GM21515 (cell line): ENCODE measurements around the gene PLCB4.

Experiments used
- ATAC-seq: cut with Tn5 transposase; IDR thresholded peaks from one replicate; pipeline ENCODE4 v1.9.1; 2021; ENCODE audit not compliant: unreplicated experiment

The PLCB4 gene

GRCh38 chr20:9390441-9390840, 321.6 kb downstream of the PLCB4 start:
- ATAC-seq: no peak

- peak; percentile 52 for ATAC-seq
These were observed 324.3 kb downstream of the PLCB4 start for GRCh38 chr20:9392892-9393857.

DNA sequence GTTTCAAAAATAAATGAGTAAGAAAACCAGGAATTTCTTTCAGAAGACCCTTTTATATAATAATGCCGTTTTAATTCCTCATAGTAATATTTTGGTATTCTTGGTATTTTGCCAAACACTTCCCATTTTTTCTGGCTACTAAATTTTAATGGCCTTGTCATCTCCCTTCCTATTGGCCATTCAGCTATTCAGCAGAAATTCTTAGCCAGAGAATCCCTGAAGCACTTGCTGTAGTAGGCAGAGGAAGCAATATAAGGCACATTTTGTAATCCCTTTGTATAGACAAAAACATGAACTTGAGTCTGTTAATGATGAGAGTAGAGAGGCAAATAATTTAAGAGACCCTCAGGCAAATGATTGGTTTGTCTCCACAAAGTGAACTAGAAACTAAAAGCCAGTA, 327.1 kb downstream of the PLCB4 start:
- ATAC-seq: no peak

- ATAC-seq: peak; percentile 94
These were observed 329.0 kb downstream of the PLCB4 start for GRCh38 chr20:9397928-9398327.

- ATAC-seq: no peak
These were observed 330.0 kb downstream of the PLCB4 start for GRCh38 chr20:9398882-9399281.

DNA sequence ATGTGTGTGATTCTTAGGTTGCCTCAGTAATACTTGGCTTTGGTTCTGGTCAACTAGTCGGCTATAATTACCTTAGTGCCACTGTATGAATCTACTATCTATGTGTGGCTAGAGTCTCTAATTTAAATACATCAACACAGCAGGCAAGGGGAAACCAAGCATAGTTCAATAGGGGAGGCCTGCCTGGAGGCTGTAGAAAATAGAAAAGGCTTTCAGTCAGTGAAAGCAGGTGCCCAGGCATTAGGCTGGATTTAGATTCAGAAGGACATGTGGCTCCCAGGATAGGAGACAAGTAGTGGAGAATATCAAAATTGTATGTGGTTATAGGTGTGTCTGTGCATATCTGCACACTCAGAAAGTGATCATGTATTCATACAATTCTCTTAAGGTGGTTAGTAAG, 330.4 kb downstream of the PLCB4 start:
- no peak for ATAC-seq

DNA sequence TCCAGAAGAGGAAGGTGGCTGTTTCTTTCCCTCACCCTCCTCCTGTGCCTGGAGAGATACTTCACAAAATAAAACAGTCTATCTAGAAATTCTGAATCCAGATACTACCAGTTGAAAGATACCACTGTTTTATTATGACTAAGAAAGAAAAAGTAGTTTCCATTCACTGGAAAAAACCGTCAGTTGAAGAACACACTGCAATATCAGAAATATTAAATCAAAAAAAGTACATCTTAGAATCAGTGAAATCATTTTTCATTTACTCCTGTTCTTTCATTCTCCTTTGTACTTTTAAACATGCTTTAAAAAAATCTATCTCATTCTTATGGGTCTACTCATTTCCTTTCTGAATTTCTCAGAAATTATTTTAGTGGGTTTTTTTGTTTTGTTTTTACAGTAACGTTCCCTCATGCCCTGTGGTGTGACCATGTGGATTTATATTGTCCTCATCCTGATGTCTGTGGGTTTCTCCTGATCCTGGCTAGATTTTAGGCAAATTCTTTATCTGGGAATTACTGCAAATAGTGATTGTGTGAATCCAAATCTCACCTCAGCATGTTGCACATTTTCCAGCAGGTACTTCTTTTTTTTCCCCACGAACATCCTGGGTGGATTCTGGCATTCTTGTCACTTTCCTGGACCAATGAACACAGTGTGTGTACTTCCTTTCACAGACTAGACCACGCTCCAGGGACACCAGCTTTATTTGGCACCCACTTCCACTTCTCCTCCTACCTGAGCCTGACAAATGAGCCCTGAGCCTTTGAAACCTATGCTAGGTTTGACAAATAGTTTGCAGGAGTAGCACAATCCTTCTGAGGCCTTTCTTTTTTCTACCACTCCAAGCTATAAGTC, 331.5 kb downstream of the PLCB4 start:
- ATAC-seq: no peak

- no peak for ATAC-seq
These were observed 332.5 kb downstream of the PLCB4 start for GRCh38 chr20:9401371-9401770.

DNA sequence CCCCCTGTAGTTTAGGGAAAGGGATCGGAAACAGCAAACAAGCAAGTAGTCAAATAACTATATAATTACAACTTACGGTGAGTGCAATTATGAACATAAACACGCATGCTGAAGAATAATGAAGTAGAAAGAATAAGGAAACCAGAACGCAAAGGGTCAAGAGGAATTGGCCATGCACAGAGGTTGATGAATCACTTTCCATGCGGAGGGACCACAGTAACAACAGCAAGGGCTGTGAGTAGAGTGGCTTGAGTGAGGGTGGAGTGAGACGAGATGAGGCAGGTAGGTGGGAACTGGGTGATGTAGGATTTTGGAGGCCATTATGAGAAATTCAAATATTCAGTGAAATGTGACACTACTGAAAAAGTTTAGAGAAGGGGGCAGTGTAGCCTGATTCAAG, 333.3 kb downstream of the PLCB4 start:
- no peak for ATAC-seq

DNA sequence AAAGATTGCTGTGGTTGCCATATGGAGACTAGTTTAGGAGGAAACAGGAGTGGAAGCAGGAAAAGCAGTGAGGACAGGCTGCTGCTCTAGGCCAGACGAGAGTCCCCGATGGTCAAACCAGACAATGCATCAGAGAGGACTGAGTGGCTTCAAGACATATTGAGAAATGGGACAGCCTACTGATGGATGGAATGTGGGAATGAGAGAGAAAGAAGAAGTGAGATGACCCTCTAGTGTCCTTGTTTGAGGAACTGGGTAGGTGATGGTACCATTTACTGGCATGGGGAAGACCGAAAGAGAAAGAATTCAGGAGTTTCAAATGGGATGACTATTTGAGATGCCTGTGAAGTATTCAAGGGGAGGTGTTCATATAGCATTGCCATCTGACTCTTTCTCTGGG, 333.7 kb downstream of the PLCB4 start:
- ATAC-seq: no peak

DNA sequence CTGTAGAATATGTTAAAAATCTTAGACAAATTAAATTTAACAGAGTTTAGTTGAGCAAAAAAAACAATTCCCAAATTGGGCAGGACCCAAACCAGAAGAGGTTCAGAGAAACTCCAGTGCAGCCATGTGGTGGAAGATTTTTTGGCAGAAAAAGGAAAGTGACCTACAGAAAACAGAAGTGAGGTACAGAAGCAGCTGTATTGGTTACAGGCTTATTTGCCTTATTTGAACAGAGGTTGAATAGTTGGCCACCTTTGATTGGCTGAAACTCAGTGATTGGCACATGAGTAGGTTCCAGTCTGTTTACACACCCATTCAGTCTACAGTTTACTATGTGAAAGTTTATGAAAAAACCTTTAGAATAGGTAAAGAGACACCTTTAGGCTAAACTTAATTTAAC, 334.6 kb downstream of the PLCB4 start:
- ATAC-seq: no peak

GRCh38 chr20:9407805-9408421, 339.0 kb downstream of the PLCB4 start:
- ATAC-seq: peak; percentile 51

GRCh38 chr20:9408422-9409300, 339.8 kb downstream of the PLCB4 start:
- no peak for ATAC-seq

DNA sequence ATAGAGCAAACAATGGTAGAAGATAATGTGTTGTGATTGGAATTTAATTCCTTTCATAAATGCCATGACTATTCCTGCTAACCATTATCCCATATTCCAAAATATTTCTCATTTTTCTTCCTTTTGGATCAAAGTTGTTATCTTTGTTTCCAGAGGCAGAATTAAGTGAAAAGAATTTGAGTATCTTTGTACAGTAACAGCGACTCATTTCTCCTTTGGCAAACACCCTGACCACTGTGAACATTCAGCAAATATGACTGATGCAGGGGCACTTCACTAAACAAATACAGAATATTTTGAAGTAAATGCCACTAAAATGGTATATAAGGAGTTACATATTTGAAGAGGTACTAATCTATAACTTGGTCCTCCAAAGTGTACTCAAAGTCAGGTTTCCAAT, 340.5 kb downstream of the PLCB4 start:
- ATAC-seq: no peak

DNA sequence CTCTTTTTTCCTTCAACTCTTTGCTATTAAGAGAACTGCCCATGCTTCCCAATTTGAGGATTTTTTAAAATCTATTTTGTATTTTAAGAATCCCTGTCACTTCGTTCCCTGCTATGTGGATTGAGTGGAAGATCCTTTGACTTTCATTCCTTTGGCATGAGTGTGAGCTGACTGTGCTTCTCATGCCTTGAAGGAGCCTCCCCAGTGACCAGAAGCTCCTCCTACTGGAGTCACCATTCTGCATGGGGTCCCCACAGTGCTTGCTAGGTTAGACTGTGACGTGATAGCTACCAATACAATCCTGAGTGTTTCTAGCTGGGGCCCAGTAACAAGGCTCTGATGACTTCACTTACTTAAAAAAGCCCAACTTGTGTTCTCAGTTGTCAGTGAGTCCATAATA, 341.1 kb downstream of the PLCB4 start:
- no peak for ATAC-seq

GRCh38 chr20:9411833-9412232, 342.9 kb downstream of the PLCB4 start:
- no peak for ATAC-seq

DNA sequence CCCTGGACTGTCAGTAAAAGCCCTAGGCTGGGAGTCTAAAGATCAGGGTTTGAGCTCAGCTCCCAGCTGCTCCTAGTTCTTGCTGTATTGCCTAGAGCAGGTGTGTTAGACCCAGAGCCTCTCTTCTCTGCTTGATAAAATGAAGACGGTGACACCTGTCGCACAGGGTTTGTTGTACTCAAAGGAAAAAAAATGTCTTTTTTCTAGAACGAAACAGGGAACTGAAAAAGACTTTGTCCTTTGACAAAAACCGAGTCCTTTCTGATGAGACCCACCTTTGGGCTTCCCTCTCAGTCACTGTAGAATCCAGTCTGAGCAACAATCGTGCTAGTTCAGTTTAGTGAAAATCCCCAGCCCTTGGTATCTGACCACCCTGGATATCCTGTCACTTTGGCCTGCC, 343.4 kb downstream of the PLCB4 start:
- peak; percentile 76 for ATAC-seq

- no peak for ATAC-seq
These were observed 344.1 kb downstream of the PLCB4 start for GRCh38 chr20:9413001-9413400.

GRCh38 chr20:9415426-9415825, 346.5 kb downstream of the PLCB4 start:
- ATAC-seq: no peak

DNA sequence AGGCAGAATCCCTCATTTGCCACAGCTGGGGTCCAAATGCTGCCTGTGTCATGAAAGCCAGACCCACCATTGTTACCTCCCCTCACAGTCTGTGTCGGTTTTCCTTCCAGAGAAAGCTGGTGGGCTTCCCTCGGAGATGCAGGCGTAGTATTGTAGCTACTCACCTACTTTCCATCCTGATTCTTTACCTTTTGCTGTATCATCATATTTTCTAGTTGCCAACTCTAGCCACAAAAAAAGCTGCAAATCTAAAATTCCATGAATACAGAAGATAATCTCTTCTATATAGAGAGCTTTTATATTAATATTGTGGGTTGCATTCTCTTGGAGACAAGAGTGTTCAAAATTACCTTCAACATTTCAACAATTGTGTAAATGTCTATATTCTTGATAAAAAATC, 347.5 kb downstream of the PLCB4 start:
- ATAC-seq: no peak

DNA sequence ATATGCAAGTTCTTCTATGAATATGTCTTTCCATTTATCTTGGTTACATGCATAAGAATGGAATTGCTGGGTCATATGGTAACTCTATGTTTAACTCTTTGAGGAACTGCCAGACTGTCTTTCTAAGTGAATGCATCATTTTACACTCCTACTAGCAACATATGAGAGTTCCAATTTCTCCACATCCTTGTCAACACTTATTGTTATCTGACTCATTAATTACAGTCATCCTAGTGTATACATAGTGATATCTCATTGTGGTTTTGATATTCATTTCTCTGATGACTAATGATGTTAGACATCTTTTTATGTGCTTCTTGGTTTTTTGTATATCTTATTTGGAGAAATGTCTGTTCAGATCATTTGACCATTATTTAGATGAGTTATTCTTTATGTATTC, 348.8 kb downstream of the PLCB4 start:
- ATAC-seq: no peak
